ENCODE results near the gene UBN1.

The UBN1 gene

DNA sequence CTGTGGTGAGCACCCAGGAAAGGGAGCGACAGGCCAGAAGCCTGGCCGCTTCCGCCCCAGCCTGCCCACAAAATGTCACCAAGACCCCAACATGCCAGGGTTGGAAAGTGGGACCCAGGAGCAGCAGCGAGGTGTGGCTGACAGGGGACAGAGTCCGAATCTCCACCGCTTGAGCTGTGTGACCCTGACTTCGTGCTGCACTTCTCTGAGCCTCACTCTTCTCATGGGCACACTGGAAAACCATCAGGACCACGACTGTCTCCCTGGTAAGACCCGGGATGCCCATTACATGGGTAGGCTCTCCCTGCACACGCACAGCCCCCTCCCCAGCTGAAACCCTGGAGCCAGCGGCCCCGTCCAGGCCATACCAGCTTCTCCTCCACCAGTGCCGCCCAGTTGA lies 54.8 kb downstream of the UBN1 start:
- Histone ChIP-seq H3K9me3 (no peaks in the 10 kb centered on the region), H3K36me3 (no peaks in the 10 kb centered on the region)
- TF ChIP-seq, protein P1, sequence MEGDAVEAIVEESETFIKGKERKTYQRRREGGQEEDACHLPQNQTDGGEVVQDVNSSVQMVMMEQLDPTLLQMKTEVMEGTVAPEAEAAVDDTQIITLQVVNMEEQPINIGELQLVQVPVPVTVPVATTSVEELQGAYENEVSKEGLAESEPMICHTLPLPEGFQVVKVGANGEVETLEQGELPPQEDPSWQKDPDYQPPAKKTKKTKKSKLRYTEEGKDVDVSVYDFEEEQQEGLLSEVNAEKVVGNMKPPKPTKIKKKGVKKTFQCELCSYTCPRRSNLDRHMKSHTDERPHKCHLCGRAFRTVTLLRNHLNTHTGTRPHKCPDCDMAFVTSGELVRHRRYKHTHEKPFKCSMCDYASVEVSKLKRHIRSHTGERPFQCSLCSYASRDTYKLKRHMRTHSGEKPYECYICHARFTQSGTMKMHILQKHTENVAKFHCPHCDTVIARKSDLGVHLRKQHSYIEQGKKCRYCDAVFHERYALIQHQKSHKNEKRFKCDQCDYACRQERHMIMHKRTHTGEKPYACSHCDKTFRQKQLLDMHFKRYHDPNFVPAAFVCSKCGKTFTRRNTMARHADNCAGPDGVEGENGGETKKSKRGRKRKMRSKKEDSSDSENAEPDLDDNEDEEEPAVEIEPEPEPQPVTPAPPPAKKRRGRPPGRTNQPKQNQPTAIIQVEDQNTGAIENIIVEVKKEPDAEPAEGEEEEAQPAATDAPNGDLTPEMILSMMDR (IDR thresholded peaks at IDR 0.05) = no peak

DNA sequence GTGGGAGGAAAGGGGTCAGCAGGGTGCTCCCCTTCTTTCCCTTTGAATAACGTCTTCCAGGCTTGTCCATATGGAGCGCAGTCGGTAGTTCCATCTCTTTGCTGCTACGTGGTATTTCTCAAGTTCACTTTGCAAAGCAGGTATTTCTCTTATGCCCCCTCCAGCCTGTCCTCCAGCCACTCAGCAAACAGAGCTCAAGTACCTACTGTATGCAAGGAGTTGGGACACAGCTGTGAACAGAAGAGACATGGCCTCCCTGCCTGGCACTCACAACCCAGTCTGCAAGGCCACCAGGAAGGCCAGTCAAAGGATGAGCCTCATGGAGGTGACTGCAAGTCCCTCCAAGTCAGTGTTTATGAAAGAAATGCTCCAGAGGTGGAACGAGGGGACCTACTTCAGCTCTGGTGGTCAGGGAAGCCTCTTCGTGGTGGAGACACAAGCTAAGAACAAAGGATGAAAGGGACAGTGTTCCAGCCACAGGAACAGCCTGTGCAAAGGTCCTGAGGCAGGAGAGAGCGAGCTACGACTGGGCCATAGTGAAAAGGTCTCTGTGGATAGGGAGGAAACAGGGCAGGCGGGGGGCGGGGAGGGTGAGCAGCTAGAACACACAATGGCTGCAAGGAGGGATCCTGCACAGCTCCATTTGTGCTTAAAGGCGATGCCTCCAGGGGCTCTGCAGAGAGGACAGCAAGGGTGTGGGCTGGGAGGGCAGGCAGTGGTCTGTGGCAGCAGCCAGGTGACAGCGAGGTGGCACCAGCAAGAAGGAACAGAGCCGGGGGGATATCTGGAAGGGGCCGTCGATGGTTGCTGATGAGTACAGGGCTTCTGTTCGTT lies 57.0 kb downstream of the UBN1 start:
- H3K4me3 ChIP-seq (ENCODE audit: low read depth in 1 of 2, low read length in 1 of 2) = no peak overlapping the region
- no peaks in the 10 kb centered on the region for H3K36me3 ChIP-seq
- H3K27me3 ChIP-seq = peaks cover 30% of the 10 kb centered on the region
- peaks cover 3 to 10% of the 10 kb centered on the region in 2 experiments for H3K4me1 ChIP-seq (ENCODE audit: control insufficient read depth in 1 of 2, insufficient read depth in 1 of 2, low read depth in 1 of 2, low read length in 1 of 2)
- TF ChIP-seq, protein P1 (IDR thresholded peaks at IDR 0.05) = no peak
- no peaks in the 10 kb centered on the region for H3K9me3 ChIP-seq
- no peak overlapping the region for H3K27ac ChIP-seq

More for the DNA sequence above, 54.8 kb downstream of the UBN1 start:
- H3K4me3 ChIP-seq (ENCODE audit: low read depth in 1 of 2, low read length in 1 of 2) = no peak overlapping the region
- H3K27ac ChIP-seq = no peak overlapping the region
- peaks cover 3 to 10% of the 10 kb centered on the region in 2 experiments for H3K4me1 ChIP-seq (ENCODE audit: control insufficient read depth in 1 of 2, insufficient read depth in 1 of 2, low read depth in 1 of 2, low read length in 1 of 2)
- H3K27me3 ChIP-seq = peaks cover 30% of the 10 kb centered on the region

DNA sequence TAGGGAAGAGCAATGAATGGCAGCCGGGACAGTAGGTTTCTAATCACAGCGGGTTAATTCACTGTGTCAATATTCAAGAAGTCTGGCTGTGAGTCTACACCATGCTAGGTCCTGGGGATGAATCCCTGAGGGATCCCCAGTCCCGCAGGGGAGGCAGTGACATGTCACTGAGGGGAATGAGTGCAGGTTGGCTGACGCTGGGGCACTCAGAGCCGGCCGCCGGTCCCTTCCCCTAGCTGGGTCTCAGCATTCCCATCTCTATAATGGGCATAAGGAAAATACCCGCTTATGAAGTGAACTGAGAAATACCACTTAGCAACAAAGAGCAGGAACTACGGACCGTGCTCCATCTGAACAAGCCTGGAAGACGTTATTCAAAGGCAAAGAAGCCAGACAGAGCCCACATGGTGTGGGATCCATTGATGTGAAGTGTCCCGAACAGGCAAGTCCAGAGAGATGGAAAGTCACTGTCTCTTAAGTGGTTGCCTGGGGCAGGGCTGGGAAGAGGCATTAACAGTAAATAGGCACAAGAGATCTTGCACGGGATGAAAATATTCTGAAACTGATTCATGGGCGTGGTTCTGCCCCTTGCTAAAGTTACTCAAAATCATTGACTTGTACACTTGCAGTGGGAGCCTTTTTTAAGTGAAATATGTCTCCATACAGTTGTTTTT lies 57.8 kb downstream of the UBN1 start:
- H3K4me1 ChIP-seq (ENCODE audit: control insufficient read depth in 1 of 2, insufficient read depth in 1 of 2, low read depth in 1 of 2, low read length in 1 of 2) = peaks cover 3 to 5% of the 10 kb centered on the region in 2 experiments
- no peaks in the 10 kb centered on the region for H3K36me3 ChIP-seq
- no peak overlapping the region for H3K27ac ChIP-seq
- TF ChIP-seq, protein P1 (IDR thresholded peaks at IDR 0.05) = no peak
- peaks cover 30% of the 10 kb centered on the region for H3K27me3 ChIP-seq
- no peaks in the 10 kb centered on the region for H3K9me3 ChIP-seq
- no peak overlapping the region for H3K4me3 ChIP-seq (ENCODE audit: low read depth in 1 of 2, low read length in 1 of 2)

GRCh38 chr16:4908854-4909401 lies 61.6 kb downstream of the UBN1 start:
- Histone ChIP-seq H3K4me1 (ENCODE audit: control insufficient read depth in 1 of 2, insufficient read depth in 1 of 2, low read depth in 1 of 2, low read length in 1 of 2) (peaks cover 0 to 3% of the 10 kb centered on the region in 2 experiments), H3K27me3 (peaks cover 24% of the 10 kb centered on the region), H3K4me3 (ENCODE audit: low read depth in 1 of 2, low read length in 1 of 2) (no peak overlapping the region), H3K27ac (no peak overlapping the region), H3K36me3 (no peaks in the 10 kb centered on the region), H3K9me3 (no peaks in the 10 kb centered on the region)
- TF ChIP-seq, protein P1 (IDR thresholded peaks at IDR 0.05) = no peak

DNA sequence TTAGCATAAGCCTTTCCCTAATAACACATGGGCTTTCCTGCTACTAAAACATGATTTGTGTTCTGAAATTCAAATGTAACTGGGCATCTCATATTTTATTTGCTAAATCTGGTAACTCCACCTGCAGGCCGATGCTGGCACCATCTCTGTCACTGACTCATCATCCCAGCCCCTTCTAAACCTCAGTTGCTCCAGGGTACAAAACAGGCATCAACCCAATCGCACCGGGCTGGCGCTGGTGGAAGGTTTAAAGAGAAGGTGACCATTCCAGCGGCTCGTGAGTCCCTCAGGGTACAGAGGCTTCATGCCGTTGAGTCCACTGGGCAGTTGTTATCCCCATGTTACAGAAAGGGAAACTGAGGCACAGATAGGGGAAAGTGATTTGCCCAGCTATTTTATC lies 62.5 kb downstream of the UBN1 start:
- peaks cover 16% of the 10 kb centered on the region for H3K27me3 ChIP-seq
- TF ChIP-seq, protein P1 (IDR thresholded peaks at IDR 0.05) = no peak
- no peak overlapping the region for H3K4me3 ChIP-seq (ENCODE audit: low read depth in 1 of 2, low read length in 1 of 2)
- peaks cover 0 to 3% of the 10 kb centered on the region in 2 experiments for H3K4me1 ChIP-seq (ENCODE audit: control insufficient read depth in 1 of 2, insufficient read depth in 1 of 2, low read depth in 1 of 2, low read length in 1 of 2)
- H3K27ac ChIP-seq = no peak overlapping the region
- no peaks in the 10 kb centered on the region for H3K36me3 ChIP-seq
- no peaks in the 10 kb centered on the region for H3K9me3 ChIP-seq
